Smooth muscle cell (in vitro differentiated cells): ENCODE data around the gene EXOC6. TPM values are rescaled to one million over a fixed set of nuclear protein-coding genes. Genes with fewer than 3 reads are reported as not detected.
"Not testable (repeated sequence)": the region's sequence is repeated elsewhere in the genome, so short reads cannot be mapped to it uniquely, and the experiment has no call there.

Experiments used
- DNase-seq: peaks from one replicate; lab custom pipeline; 2025; ENCODE audit not compliant: unreplicated experiment; lab: John Stamatoyannopoulos, UW
- H2AFZ ChIP-seq: fragments of 200-600 bp; sonication (generic); 2 replicates; pipeline ENCODE4 v1.6.0; 2016; ENCODE audit warnings: antibody characterized with exemption, low read depth, mild to moderate bottlenecking
- H3F3A ChIP-seq: fragments of 200-600 bp; sonication (generic); 2 replicates; pipeline ENCODE4 v1.6.0; 2017; ENCODE audit warnings: antibody characterized with exemption, low read depth
- H3K27ac ChIP-seq: fragments of 200-600 bp; sonication (generic); 2 replicates; pipeline ENCODE4 v1.5.1; 2016; ENCODE audit warnings: low read depth, mild to moderate bottlenecking
- H3K27me3 ChIP-seq: fragments of 200-600 bp; sonication (generic); 2 replicates; pipeline ENCODE4 v1.6.1; 2016; ENCODE audit warnings: low read depth, mild to moderate bottlenecking
- H3K36me3 ChIP-seq: fragments of 200-600 bp; sonication (generic); 2 replicates; pipeline ENCODE4 v1.5.1; 2016; ENCODE audit warnings: low read depth
- H3K4me1 ChIP-seq: fragments of 200-600 bp; sonication (generic); 2 replicates; pipeline ENCODE4 v1.5.1; 2016; ENCODE audit warnings: low read depth
- H3K4me2 ChIP-seq: fragments of 200-600 bp; sonication (generic); 2 replicates; pipeline ENCODE4 v1.6.0; 2016; ENCODE audit warnings: mild to moderate bottlenecking
- H3K4me3 ChIP-seq: fragments of 200-600 bp; sonication (generic); 2 replicates; pipeline ENCODE4 v1.5.1; 2016; ENCODE audit warnings: mild to moderate bottlenecking
- H3K79me2 ChIP-seq: fragments of 200-600 bp; sonication (generic); 2 replicates; pipeline ENCODE4 v1.6.0; 2016; ENCODE audit warnings: low read depth, mild to moderate bottlenecking
- H3K9ac ChIP-seq: fragments of 200-600 bp; sonication (generic); 2 replicates; pipeline ENCODE4 v1.6.0; 2016; ENCODE audit warnings: low read depth
- H3K9me3 ChIP-seq: fragments of 200-600 bp; sonication (generic); replicated peaks from 2 replicates; pipeline ENCODE4 v1.5.1; 2016; ENCODE audit warnings: low read depth
- H4K20me1 ChIP-seq: fragments of 200-600 bp; sonication (generic); 2 replicates; pipeline ENCODE4 v1.6.0; 2016; ENCODE audit warnings: low read depth
- CTCF ChIP-seq: fragments of 200-600 bp; sonication (generic); IDR thresholded peaks from 2 replicates; pipeline ENCODE4 v1.5.1; 2017; ENCODE audit warnings: borderline replicate concordance, mild to moderate bottlenecking, antibody characterized with exemption; ENCODE audit not compliant: insufficient read depth, poor library complexity, severe bottlenecking
- WGBS: methylation state at CpG from one replicate; pipeline ENCODE4 v1.1.7; 2016; ENCODE audit warnings: low lambda C conversion rate; 5-methylcytosine and 5-hydroxymethylcytosine counted together
- polyA plus RNA-seq: library from polyadenylated mRNA; unstranded; fragments of >200 nt; fragmentation: Nextera tagmentation; extraction: Ambion mirVana; gene quantifications from 2 replicates; pipeline ENCODE4 v1.2.1, GENCODE V29; 2016
- total RNA-seq: library from RNA; depleted of rRNA; stranded (reverse); fragments of >200 nt; gene quantifications from 2 replicates; pipeline ENCODE4 v1.2.3, GENCODE V29; 2014

The EXOC6 gene
- total and polyA plus RNA-seq, 2 experiments from 2014 or later = 1.7 to 5.2 TPM

GRCh38 chr10:92903633-92904032, 55.3 kb downstream of the EXOC6 start:
- no peak for TF ChIP-seq CTCF
- H3K9me3 ChIP-seq = no peaks in the 10 kb centered on the region
- DNase-seq = no peak
- no peaks in the 10 kb centered on the region for H3K36me3 ChIP-seq
- H3K4me1 ChIP-seq = no peaks in the 10 kb centered on the region
- no peak overlapping the region for H3K4me3 ChIP-seq
- no peaks in the 10 kb centered on the region for H3F3A ChIP-seq
- H3K4me2 ChIP-seq = no peak overlapping the region
- no peak overlapping the region for H3K27ac ChIP-seq
- H2AFZ ChIP-seq = no peak overlapping the region
- no peaks in the 10 kb centered on the region for H4K20me1 ChIP-seq
- 93% methylated on average over 1 of the region's 1 CpG for WGBS
- no peaks in the 10 kb centered on the region for H3K79me2 ChIP-seq
- no peaks in the 10 kb centered on the region for H3K27me3 ChIP-seq
- H3K9ac ChIP-seq = no peak overlapping the region

- Histone ChIP-seq H3K4me1 (peaks cover 4% of the 10 kb centered on the region), H3F3A (no peaks in the 10 kb centered on the region), H3K9me3 (no peaks in the 10 kb centered on the region), H2AFZ (no peak overlapping the region), H4K20me1 (no peaks in the 10 kb centered on the region), H3K27me3 (no peaks in the 10 kb centered on the region), H3K36me3 (no peaks in the 10 kb centered on the region), H3K4me3 (no peak overlapping the region), H3K79me2 (no peaks in the 10 kb centered on the region), H3K27ac (no peak overlapping the region), H3K9ac (no peak overlapping the region), H3K4me2 (no peak overlapping the region)
- no peak for TF ChIP-seq CTCF
- over 99% methylated on average over 4 of the region's 4 CpGs for WGBS
- DNase-seq = no peak
These were observed 59.0 kb downstream of the EXOC6 start for GRCh38 chr10:92907280-92907679.

GRCh38 chr10:92912631-92913030, 64.3 kb downstream of the EXOC6 start:
- not testable (repeated sequence) for H3K4me3 ChIP-seq, H3F3A ChIP-seq, H3K4me2 ChIP-seq, H3K27me3 ChIP-seq, H3K27ac ChIP-seq, H3K9ac ChIP-seq, H3K9me3 ChIP-seq, H3K79me2 ChIP-seq, H4K20me1 ChIP-seq, H2AFZ ChIP-seq, DNase-seq, H3K36me3 ChIP-seq
- H3K4me1 ChIP-seq = peaks cover 15% of the 10 kb centered on the region
- WGBS = 29% methylated on average over 4 of the region's 4 CpGs

- H3K9ac ChIP-seq = no peak overlapping the region
- no peaks in the 10 kb centered on the region for H3K27me3 ChIP-seq
- no peak for DNase-seq
- no peak overlapping the region for H3K27ac ChIP-seq
- 65% methylated on average over 6 of the region's 6 CpGs for WGBS
- H3K4me1 ChIP-seq = peaks cover 15% of the 10 kb centered on the region
- H3K4me3 ChIP-seq = no peak overlapping the region
- no peaks in the 10 kb centered on the region for H4K20me1 ChIP-seq
- H3K36me3 ChIP-seq = no peaks in the 10 kb centered on the region
- TF ChIP-seq CTCF = no peak
- H3K9me3 ChIP-seq = no peaks in the 10 kb centered on the region
- no peaks in the 10 kb centered on the region for H3F3A ChIP-seq
- H3K4me2 ChIP-seq = no peak overlapping the region
- H3K79me2 ChIP-seq = no peaks in the 10 kb centered on the region
- no peak overlapping the region for H2AFZ ChIP-seq
These were observed 65.7 kb downstream of the EXOC6 start for GRCh38 chr10:92913973-92914372.
